ENCODE measurements around the gene TPM1. TPM values are rescaled to one million over a fixed set of nuclear protein-coding genes. Genes with fewer than 3 reads are reported as not detected.

TPM1 gene
- total RNA-seq, 1 donor from 2014 or later: 255 TPM

DNA sequence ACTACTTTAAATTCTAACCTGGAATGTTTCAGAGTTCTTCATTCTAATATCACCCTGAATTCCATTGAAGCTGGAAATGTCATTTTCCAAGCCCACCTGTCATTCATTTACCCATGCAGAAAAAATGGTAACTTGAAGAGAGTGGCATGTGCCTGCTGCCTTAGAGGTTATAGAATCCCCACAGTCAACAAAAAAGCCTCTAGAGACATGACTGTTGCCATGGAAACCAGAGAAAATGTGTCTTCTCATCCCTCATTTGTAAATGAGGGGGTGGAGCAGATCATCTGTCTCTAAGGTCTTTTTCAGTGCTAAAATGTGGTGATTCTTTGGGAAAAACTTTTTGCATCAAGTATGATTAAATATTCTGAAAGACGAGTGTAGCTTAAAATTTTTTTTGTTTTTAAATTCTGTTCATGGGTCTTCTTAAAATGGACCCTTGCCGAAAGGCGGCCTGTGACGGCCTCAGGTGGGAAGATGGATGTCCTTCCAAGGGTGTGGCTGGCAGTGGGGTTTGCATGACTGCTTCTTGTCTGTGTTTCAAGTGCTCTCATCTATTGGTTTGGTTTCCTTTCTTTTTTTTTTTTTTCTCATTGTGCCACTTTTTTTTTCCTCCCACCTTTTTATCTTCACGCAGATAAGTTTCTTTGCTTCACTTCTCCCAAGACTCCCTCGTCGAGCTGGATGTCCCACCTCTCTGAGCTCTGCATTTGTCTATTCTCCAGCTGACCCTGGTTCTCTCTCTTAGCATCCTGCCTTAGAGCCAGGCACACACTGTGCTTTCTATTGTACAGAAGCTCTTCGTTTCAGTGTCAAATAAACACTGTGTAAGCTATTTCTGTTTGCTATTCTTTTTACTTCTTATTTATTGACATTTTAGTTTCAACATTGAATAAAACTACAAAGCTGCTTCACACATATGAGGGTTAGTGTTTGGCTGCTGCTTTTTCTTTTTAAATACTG, 23.0 kb downstream of the TPM1 start:
- no peak for DNase-seq
- TF ChIP-seq, protein P1, sequence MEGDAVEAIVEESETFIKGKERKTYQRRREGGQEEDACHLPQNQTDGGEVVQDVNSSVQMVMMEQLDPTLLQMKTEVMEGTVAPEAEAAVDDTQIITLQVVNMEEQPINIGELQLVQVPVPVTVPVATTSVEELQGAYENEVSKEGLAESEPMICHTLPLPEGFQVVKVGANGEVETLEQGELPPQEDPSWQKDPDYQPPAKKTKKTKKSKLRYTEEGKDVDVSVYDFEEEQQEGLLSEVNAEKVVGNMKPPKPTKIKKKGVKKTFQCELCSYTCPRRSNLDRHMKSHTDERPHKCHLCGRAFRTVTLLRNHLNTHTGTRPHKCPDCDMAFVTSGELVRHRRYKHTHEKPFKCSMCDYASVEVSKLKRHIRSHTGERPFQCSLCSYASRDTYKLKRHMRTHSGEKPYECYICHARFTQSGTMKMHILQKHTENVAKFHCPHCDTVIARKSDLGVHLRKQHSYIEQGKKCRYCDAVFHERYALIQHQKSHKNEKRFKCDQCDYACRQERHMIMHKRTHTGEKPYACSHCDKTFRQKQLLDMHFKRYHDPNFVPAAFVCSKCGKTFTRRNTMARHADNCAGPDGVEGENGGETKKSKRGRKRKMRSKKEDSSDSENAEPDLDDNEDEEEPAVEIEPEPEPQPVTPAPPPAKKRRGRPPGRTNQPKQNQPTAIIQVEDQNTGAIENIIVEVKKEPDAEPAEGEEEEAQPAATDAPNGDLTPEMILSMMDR (IDR thresholded peaks at IDR 0.05; ENCODE audit: partially characterized antibody, unreplicated experiment): no peak

DNA sequence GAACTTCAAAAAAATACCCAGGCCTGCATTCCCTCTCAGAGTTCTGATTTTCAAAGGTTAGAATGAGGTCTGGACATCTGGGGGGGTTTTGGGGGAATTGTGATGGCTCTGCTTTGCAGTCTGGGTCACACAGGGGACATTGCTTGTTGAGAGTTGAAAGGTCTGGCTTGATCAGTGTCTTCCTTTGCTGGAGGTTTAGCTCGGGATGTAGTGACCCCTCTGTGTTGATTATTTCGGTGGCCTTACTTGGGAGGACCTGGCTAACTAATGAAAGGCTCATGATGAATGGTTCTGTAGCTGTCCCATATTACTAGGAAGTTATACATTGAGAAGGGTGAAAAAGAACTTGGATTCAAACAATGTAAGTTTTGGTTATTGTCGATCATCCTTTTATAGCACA, 23.7 kb downstream of the TPM1 start:
- TF ChIP-seq, protein P1 (IDR thresholded peaks at IDR 0.05; ENCODE audit: partially characterized antibody, unreplicated experiment): no peak
- H3K4me1 Mint-ChIP-seq (ENCODE audit: low read depth, unreplicated experiment): peaks cover 26% of the 10 kb centered on the region
- H3K27ac Mint-ChIP-seq (ENCODE audit: unreplicated experiment): peak overlapping the region; percentile 45
- no peak for DNase-seq
- peaks cover 2% of the 10 kb centered on the region for H3K9me3 Mint-ChIP-seq (ENCODE audit: unreplicated experiment)
- peaks cover 3% of the 10 kb centered on the region for H3K27me3 Mint-ChIP-seq (ENCODE audit: unreplicated experiment)
- H3K4me3 Mint-ChIP-seq (ENCODE audit: unreplicated experiment): peak overlapping the region; percentile 13
- peaks cover 19% of the 10 kb centered on the region for H3K36me3 Mint-ChIP-seq (ENCODE audit: unreplicated experiment)

More for the DNA sequence above, 23.0 kb downstream of the TPM1 start:
- Mint-ChIP-seq H3K9me3 (ENCODE audit: unreplicated experiment) (peaks cover 2% of the 10 kb centered on the region), H3K27me3 (ENCODE audit: unreplicated experiment) (peaks cover 5% of the 10 kb centered on the region), H3K4me3 (ENCODE audit: unreplicated experiment) (peak overlapping the region; percentile 80), H3K27ac (ENCODE audit: unreplicated experiment) (peak overlapping the region; percentile 71), H3K4me1 (ENCODE audit: low read depth, unreplicated experiment) (peaks cover 27% of the 10 kb centered on the region), H3K36me3 (ENCODE audit: unreplicated experiment) (peaks cover 19% of the 10 kb centered on the region)

DNA sequence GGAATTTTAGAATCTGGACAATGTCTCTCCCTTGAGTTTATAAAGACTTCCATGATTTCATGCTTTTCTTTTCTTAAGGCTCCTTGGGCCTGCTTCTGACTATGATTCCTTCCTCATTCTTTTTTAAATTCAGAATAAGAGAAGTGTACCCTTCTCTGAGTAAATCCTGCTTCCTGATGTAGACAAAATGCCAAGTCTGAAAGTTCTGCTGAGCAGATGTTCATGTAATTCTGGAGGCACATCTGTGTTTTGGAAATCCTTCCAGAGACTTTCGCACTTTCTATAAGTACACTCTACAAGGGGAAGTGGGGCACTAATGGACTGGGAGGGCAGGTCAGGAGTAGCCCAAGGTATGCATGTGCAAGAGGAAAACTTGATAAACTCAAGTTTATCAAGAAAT, 24.8 kb downstream of the TPM1 start:
- peaks cover 15% of the 10 kb centered on the region for H3K36me3 Mint-ChIP-seq (ENCODE audit: unreplicated experiment)
- H3K4me1 Mint-ChIP-seq (ENCODE audit: low read depth, unreplicated experiment): peaks cover 26% of the 10 kb centered on the region
- no peak overlapping the region for H3K4me3 Mint-ChIP-seq (ENCODE audit: unreplicated experiment)
- DNase-seq: no peak
- TF ChIP-seq, protein P1 (IDR thresholded peaks at IDR 0.05; ENCODE audit: partially characterized antibody, unreplicated experiment): no peak
- no peak overlapping the region for H3K27ac Mint-ChIP-seq (ENCODE audit: unreplicated experiment)
- H3K27me3 Mint-ChIP-seq (ENCODE audit: unreplicated experiment): peaks cover 3% of the 10 kb centered on the region
- H3K9me3 Mint-ChIP-seq (ENCODE audit: unreplicated experiment): peaks cover 3% of the 10 kb centered on the region

DNA sequence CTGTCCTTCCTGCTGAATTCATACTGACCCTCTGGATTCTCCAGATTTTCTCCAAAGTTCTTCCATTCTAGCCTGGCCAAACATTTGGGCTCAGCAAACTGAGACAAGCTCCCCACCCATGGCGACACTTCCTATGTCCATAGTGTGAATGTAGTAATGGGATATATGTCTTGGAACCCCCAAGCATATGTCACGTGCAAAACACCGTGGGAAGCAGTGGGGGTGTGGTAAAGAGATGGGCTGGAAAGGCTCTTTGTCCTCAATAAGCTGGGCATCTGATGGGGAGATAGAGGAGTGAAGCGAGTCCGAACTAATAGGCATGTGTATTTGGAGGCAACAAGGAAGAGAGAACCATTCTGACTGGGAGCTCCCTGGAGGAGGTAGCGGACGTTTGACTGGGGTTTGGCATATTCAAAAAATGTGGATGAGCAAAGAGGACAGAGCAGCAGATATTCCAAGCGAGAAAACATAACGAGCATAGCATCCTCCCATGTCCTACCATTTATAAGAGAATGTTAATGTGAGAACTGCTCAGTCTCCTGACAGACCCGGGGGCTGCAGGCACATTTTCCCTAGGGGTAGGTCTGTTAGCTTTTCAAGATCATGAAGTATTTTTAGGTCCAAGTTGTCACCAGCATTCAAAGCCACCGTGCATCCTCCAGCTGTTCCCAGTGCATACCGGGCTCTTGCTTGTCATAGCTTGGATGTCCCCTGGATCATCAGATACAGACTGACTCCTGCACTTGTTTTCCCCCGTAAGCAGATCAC, 25.6 kb downstream of the TPM1 start:
- TF ChIP-seq, protein P1 (IDR thresholded peaks at IDR 0.05; ENCODE audit: partially characterized antibody, unreplicated experiment): no peak
- peak overlapping the region; percentile 88 for H3K27ac Mint-ChIP-seq (ENCODE audit: unreplicated experiment)
- peaks cover 3% of the 10 kb centered on the region for H3K27me3 Mint-ChIP-seq (ENCODE audit: unreplicated experiment)

More for the DNA sequence above, 25.6 kb downstream of the TPM1 start:
- H3K4me1 Mint-ChIP-seq (ENCODE audit: low read depth, unreplicated experiment): peaks cover 26% of the 10 kb centered on the region
- H3K36me3 Mint-ChIP-seq (ENCODE audit: unreplicated experiment): peaks cover 12% of the 10 kb centered on the region
- H3K9me3 Mint-ChIP-seq (ENCODE audit: unreplicated experiment): peaks cover 3% of the 10 kb centered on the region
- DNase-seq: no peak
- H3K4me3 Mint-ChIP-seq (ENCODE audit: unreplicated experiment): peak overlapping the region; percentile 40

All from glutamatergic neuron (in vitro differentiated cells).